G401.6 (cell line): Measurements from ENCODE around the gene BCAM.
"Not testable (repeated sequence)": the region's sequence is repeated elsewhere in the genome, so short reads cannot be mapped to it uniquely, and the experiment has no call there.

ENCODE experiments used
- FAIRE-seq: peaks from 2 replicates; lab custom pipeline; 2012; peaks lifted over from hg19 to GRCh38; lab: Jason Lieb, UNC

Gene BCAM

DNA sequence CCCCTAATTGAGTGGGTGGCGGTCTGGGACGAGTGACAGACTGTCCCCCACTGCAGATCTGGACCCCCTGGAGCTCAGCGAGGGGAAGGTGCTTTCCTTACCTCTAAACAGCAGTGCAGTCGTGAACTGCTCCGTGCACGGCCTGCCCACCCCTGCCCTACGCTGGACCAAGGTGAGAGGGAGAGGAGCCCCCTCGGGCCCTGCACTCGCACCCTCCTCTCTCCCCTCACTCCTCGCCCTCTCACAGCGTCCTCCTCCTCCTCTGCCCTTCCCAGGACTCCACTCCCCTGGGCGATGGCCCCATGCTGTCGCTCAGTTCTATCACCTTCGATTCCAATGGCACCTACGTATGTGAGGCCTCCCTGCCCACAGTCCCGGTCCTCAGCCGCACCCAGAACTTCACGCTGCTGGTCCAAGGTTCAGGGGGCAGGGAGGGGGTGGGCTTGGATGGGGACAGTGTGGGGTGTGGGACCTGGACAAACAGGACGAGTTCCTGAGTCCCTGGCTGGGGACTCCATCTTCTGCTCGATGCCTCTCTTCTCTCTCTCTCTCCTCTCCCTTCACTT, 9.6 kb downstream of the BCAM start:
- no peak for FAIRE-seq

DNA sequence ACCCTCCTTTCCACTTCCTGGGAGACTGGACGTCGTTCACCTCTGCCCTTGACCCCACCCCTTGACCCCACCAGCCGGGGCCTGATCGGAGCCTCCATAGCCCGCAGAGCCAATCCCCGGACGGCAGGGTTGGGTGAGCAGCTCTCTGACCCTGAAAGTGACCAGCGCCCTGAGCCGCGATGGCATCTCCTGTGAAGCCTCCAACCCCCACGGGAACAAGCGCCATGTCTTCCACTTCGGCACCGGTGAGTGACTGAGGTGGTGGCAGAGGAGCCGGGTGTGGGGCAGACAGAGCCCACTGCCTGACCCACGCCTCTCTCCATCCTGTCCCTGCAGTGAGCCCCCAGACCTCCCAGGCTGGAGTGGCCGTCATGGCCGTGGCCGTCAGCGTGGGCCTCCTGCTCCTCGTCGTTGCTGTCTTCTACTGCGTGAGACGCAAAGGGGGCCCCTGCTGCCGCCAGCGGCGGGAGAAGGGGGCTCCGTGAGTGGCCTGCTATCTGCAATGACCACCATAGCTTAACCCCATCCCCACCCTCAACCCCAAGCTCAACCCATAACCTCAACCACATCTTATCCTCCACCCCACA, 10.4 kb downstream of the BCAM start:
- FAIRE-seq: no peak

DNA sequence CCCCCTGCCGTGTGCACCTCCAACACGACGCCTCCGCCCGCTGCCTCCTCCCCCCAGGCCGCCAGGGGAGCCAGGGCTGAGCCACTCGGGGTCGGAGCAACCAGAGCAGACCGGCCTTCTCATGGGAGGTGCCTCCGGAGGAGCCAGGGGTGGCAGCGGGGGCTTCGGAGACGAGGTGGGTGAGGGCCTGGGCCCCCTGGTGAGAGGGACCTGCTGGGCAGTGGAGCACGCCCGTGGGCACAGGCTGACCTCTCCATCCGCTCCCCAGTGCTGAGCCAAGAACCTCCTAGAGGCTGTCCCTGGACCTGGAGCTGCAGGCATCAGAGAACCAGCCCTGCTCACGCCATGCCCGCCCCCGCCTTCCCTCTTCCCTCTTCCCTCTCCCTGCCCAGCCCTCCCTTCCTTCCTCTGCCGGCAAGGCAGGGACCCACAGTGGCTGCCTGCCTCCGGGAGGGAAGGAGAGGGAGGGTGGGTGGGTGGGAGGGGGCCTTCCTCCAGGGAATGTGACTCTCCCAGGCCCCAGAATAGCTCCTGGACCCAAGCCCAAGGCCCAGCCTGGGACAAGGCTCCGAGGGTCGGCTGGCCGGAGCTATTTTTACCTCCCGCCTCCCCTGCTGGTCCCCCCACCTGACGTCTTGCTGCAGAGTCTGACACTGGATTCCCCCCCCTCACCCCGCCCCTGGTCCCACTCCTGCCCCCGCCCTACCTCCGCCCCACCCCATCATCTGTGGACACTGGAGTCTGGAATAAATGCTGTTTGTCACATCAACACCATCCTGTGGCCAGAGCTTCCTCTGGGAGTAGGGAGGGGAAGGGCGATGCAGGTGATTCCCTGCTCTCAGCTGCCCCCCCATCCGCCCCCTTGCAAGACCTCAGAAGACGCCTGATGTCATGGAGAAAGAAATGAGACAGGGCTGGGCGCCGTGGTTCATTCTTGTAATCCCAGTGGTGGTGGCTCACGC, 12.0 kb downstream of the BCAM start:
- FAIRE-seq: no peak

DNA sequence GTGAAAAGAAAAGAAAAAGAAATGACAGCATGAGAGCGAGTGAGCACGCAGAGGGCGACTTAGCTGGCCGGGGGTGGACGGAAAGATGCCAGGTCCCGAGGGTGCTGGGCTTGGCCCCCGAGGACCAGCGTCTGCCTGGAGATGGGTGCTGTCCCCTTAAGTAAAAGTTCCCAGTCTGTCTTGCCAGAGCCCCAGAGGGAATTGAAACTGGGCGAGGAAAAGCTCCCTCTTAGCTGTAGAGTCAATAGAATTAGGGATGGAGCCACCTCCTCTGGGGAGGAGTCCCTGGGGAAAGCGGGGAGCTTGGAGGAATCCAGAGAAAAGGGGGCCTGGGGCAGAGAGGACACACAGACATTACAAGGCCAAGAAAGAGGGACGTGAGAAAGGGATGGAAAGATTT, 13.3 kb downstream of the BCAM start:
- no peak for FAIRE-seq

DNA sequence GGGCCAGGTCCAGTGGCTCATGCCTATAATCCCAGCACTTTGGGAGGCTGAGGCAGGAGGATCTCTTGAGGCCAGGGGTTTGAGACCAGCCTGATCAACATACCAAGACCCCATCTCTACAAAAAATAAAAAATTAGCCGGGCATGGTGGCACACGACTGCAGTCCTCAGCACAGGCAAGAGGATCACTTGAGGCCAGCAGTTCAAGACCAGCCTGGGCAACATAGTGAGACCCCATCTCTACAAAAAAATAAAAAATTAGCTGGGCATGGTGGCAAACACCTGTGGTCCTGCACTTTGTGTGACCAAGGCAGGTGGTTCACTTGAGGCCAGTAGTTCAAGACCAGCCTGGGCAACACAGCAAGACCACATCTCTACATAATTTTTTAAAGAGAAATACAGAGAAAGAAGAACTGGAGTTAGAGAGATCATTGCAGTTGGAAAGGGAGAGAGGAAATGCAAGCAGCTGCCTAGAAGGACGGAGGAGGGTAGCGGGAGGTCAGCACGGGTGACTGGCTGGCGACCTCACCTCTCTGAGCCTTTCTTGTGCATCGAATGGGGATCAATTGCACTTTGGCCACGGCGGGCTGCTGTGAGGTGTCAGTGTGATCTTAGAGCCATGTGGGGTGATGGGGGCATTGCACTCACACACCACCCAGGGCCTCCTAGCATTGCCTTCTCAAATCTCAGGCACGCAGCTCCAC, 13.9 kb downstream of the BCAM start:
- no peak for FAIRE-seq

DNA sequence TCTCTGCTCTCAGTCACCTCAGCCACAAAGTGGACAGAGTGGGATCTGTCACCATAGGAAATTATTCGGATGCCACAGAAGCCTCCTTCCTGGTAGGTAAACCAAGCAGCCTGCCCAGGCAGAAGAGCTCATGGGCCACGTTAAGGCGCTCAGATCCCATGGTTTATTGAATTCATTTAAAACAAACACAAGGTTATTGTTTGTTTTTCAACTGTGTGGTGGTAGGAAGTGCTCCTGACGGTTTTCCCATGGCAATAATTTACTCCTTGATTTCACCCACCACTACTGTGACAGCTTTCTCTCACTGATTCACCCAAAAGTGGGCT, 14.4 kb downstream of the BCAM start:
- FAIRE-seq: no peak

DNA sequence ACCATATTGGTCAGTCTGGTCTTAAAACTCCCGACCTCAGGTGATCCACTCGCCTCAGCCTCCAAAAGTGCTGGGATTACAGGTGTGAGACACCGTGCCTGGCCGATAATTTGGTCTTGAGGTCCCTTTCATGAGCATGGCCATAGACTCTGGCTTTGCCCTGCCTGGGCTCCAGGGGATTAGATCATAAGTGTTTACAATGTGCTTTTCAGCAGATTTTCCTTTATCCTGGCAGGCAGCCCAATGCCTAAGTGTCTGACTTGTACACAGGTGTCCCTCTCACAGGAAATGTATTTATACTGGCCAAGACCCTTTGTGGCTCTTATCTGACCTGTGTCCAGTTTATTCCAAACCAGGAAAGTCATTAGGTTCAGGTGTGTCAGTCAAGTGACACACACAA, 15.9 kb downstream of the BCAM start:
- no peak for FAIRE-seq

DNA sequence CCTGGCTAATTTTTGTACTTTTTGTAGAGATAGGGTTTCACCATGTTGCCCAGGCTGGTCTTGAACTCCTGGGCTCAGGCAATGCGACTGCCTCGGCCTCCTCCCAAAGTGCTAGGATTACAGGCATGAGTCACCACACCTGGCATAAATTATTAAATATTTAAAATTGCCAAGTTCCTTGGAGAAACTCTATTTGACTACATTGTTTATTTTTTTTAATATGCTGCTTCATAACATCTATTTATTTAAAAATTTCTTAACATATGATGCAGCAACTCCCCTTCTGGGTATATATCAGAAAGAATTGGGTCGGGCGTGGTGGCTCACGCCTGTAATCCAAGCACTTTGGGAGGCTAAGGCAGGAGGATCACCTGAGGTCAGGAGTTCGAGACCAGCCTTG, 24.0 kb downstream of the BCAM start:
- FAIRE-seq: not testable (repeated sequence)

DNA sequence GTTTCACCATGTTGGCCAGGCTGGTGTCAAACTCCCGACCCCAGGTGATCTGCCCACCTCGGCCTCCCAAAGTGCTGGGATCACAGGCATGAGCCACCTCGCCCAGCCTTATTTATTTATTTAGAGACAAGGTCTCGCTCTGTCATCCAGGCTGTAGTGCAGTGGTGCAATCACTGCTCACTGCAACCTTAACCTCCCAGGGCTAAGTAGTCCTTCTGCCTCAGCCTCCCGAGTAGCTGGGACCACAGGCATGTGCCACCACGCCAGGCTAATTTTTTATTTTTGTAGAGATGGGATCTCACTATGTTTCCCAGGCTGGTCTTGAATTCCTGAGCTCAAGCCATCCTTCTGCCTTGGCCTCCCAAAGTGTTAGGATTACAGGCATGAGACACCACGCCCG, 25.5 kb downstream of the BCAM start:
- FAIRE-seq: not testable (repeated sequence)

DNA sequence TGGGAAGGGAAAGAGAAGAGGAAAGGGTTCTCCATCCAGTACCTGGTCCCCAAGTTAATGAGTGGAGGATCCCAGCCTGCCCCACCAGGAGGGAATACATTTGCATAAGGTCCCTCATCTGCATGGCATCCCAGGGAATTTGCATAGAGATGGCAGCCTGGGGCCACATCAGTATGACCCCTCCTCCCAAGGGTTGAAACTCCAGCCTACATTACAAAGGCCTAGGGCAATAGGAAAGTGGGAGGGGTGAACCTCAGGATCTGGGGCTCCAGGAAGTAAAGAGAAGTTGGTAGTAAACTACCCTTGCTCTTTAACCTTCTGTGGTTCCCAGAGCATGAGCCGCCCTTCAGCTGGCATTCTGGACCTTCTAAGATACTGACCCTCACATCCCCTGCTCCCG, 30.4 kb downstream of the BCAM start:
- no peak for FAIRE-seq

DNA sequence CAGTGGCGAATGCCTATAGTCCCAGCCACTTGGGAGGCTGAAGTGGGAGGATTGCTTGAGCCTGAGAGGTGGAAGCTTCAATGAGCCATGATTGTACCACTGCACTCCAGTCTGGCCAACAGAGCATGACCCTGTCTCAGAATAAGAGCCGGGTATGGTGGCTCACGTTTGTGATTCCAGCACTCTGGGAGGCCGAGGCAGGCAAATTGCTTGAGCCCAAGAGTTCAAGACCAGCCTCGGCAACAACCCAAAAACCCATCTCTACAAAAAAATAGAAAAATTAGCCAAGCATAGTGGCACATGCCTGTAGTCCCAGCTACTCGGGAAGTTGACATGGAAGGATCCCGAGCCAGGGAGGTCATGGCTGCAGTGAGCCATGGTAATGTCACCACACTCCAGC, 31.9 kb downstream of the BCAM start:
- no peak for FAIRE-seq

DNA sequence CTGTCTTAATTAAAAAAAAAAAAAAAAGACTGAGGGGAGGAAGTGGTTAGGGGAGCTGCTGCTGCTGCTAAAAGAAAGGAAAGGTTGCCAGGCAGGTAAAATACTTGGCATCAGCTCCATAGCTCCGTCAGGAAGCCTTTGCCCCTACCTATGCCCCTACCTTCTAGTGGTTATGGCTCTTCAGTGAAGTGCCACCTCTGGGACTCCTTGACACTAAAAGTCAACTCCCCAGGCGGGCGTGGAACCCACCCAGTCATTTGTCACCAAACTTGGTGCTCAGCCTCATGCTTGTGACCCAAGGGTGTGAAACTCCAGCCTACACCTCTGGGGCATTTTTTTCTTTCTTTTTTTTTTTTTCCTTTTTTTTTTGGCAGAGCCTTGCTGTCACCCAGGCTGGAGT, 32.3 kb downstream of the BCAM start:
- FAIRE-seq: no peak

DNA sequence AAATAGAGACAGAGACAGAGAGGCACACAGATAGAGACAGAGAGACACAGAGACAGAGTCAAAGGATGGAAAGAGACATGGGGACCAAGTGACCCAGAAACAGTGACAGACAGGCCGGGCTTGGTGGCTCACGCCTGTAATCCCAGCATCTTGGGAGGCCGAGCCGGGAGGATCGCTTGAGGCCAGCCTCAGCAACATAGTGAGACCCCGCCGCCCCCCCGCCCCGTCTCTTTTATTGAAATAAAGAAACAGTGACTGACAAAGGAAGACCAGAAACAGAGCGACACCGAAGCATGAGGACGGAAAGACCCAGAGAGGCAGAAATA, 36.3 kb downstream of the BCAM start:
- FAIRE-seq: no peak

DNA sequence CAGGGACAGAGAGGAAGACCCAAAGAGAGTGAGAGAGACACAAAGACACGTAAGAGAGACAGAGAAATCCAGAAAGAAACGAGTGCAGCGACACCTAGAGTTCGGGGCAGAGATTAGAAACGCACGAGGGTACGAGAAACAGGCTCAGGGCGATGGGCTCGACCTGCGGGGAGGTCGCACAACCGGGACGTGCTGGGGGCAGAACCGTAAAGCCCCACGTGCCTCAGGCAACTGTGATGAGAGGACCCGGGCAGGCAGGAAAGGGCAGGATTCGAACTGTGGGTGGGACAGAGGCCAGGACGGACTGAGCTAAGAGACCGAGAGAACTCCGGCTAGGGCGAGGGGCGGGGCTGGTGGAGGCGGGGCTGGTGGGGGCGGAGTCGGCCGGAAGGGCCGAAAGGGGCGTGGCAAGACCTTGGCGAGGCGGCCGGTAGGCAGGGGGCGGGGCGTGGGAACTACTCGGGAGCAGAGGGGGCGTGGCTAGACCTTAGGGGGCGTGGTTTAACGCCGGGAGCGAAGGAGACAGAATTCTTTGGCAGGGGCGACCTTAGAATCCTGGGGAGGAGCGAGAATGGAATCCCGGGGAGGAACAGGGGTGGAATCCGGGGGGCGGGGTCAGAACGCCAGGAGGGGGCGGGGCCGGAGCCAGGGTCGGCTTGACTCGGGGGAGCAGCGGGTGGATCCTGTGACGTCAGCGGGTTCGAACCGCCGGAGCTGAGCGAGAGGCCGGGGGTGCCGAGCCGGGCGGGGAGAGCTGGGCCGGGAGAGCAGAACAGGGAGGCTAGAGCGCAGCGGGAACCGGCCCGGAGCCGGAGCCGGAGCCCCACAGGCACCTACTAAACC, 36.9 kb downstream of the BCAM start, which contains the start of gene NECTIN2:
Gene NECTIN2, plus strand, starts transcription at position 686 of the 843 bp plus-strand sequence. CDS start 229 bp downstream, outside the sequence.
- peak; percentile 96 for FAIRE-seq

DNA sequence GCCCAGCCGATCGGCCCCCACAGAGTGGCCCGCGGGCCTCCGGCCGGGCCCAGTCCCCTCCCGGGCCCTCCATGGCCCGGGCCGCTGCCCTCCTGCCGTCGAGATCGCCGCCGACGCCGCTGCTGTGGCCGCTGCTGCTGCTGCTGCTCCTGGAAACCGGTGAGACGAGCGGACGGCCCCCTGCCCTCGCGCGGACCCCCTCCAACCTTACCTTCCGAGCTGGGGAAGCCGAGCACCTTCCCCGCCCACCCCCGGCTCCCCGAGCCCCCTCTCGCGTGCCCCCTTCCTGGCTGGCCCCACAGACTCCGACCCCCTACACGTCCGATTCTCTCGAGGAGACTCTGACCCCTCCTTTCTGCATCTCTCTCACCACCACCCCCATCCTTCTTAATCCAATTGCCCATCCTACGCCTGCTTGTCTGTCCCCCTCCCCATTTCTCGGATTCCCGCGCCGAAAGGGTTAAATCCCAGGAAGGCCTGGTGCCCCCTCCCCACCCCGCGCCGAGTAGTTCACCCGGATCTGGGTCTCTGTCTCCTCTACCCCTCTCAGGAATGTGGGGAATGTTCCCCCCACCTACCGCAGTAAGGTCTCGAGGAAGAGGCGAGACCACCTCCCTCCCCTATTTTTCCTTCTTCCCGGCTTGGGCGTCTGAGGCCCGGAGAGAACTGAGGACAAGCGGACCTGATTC, 37.7 kb downstream of the BCAM start:
- FAIRE-seq: no peak

DNA sequence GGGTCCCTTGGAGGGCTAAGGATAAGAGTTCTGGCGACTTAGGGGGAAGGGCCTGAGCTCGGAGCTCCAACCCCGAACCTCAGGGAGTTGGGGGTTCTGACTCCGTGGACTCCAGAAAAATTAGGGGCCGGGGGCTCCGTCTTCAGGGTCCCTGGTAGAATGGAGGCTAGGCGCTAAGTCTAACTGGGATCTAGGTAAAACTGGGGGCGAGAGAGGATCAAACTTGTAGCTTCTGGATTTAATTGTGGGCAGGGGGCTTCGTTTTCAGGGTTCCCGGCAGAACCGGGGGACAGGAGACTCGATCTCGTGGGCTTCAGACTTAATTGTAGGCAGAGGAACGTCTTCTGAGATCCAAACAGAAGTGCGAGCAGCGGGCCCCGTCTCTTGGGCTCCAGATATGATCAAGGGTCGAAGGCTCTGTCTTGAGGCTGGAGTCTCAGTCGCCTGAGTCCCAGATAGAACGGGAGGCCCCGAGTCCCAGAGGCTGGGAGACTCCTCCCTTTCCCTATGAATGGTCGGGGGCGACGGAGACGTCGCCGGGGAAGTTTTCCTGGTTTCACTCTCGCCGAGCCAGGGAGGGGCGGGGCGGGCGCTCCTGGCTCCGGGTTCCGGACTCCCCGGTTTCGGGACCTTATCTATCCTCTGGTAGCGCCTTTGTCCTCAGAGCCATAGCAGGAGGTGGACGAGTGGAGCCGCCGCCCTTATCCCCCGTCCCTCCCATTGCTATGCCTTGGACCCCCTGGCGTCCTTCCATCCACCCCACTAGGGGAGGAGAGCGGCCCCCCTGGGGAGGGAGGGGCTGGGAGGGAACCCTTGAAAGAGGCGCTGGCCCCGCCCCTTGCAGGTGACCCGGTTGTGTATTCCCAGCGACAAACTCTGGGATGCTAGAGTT, 38.5 kb downstream of the BCAM start:
- FAIRE-seq: no peak

DNA sequence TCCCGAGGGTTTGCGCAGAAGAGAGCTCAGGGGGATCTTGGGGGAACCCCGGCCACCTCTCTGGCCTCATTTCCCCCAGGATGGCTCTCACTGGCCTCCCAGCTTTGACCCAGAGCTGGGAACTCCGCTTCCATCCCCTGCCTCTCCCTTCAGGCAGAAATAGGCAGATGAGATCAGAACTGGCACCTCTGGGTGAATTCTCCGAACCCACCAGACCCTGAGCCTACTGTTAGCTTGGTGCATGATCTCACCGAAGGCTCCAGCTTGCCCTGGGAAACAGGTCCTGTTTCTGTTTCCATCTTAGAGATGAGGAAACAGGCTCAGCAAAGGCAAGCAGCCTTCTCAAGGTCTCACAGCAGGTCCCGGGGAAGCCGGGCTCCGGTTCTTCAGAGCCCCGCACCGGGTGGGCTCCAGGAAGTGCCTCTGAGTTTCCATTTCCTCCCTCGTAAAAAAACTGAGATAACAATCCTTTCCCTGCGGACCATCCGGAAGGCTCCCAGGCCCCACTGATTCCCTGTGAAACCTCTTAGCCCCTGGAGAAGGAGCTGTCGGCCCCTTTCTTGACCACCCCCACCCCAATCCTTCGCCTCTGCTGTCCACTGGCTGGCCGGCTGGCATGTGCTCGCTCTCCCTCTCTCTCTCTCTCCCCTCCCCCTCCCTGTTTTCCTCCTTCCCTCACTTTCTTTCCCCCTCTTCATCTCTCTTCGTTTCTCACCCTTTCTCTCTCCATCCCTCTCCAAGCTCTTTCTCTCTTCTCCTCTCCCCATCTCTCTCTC, 39.3 kb downstream of the BCAM start:
- no peak for FAIRE-seq

DNA sequence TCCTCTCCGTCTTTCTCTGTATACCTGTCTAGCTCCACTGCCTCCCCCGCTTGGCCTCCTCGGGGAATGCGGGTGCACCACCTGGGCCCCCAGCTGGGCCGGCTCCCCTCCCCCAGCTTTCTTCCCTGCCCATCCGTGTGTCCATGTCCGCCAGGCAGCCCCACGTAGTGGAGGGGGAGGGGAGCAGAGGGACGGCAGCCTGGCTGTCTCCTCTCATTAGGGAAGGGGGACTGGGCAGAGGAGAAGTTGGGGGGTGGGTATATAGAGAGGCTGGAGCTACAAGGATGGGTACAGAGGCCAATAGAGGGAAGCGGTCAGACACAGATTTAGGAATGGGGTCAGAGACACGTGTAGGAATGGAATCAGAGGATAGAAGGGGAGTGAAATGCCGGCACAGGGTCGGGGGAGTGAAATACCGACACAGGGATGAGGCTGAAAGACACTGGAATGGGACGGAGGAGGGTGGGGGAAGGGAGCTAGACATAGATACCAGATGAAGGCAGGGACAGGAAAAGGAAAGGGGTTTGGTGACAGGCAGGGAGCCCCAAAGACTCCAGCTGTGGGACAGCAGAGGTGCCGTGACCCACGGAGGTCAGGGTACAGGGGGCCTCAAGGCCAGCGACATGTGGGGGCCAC, 40.0 kb downstream of the BCAM start:
- FAIRE-seq: no peak

DNA sequence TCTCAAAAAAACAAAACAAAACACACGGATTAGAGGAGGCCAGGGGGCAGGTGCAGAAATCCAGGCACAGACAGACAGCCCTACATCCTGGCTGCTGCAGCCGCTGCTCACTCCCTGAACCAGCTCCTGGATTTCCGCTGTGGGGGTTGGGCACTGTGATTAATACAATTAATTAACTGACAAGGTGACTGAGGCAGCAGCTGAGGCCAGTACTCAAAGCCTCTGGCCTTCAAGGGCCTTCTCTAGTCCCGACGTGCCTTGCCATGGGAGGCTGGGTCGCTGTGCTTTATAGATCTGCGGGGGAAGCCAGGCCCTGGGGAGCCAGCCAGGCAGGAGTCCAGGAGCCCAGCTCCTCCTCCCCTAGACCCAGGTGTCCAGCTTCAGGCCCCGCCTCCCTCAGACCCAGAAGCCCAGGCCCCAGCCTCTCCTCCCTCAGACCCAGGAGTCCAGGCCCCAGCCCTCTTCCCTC, 41.8 kb downstream of the BCAM start:
- FAIRE-seq: no peak
